Endothelial cell (in vitro differentiated cells): ENCODE data around the gene OR5T3. TPM values are rescaled to one million over a fixed set of nuclear protein-coding genes. Genes with fewer than 3 reads are reported as not detected.

Source experiments
- DNase-seq: peaks from one replicate; pipeline ENCODE4 v3.0.0; 2021; ENCODE audit warnings: low spot score
- H3K27ac Mint-ChIP-seq: one replicate; pipeline ENCODE4 v1.8.0; 2021; ENCODE audit warnings: mixed read lengths, inconsistent platforms; ENCODE audit not compliant: unreplicated experiment
- H3K27me3 Mint-ChIP-seq: one replicate; pipeline ENCODE4 v1.8.0; 2021; ENCODE audit warnings: mild to moderate bottlenecking, moderate library complexity, mixed read lengths, inconsistent platforms; ENCODE audit not compliant: unreplicated experiment
- H3K36me3 Mint-ChIP-seq: one replicate; pipeline ENCODE4 v1.8.0; 2021; ENCODE audit warnings: mild to moderate bottlenecking, low read depth, mixed read lengths, inconsistent platforms; ENCODE audit not compliant: unreplicated experiment
- H3K4me1 Mint-ChIP-seq: one replicate; pipeline ENCODE4 v1.8.0; 2021; ENCODE audit warnings: mild to moderate bottlenecking, mixed read lengths, inconsistent platforms; ENCODE audit not compliant: unreplicated experiment
- H3K4me3 Mint-ChIP-seq: one replicate; pipeline ENCODE4 v1.8.0; 2021; ENCODE audit warnings: mild to moderate bottlenecking, mixed read lengths, inconsistent platforms; ENCODE audit not compliant: unreplicated experiment
- H3K9me3 Mint-ChIP-seq: one replicate; pipeline ENCODE4 v1.8.0; 2021; ENCODE audit warnings: mixed read lengths, inconsistent platforms; ENCODE audit not compliant: unreplicated experiment
- CTCF ChIP-seq: fragments of 200-600 bp; sonication (generic); IDR thresholded peaks from one replicate; pipeline ENCODE4 v1.5.0; 2021; ENCODE audit warnings: antibody characterized with exemption; ENCODE audit not compliant: unreplicated experiment
- total RNA-seq: library from RNA; stranded (reverse); fragmentation: NEBNext Ultra II Directional; extraction: Animal tissue kit (Norgen Biotek cat#: 25700); gene quantifications from one replicate; pipeline ENCODE4 v1.2.1, GENCODE V29; 2021; ENCODE audit not compliant: unreplicated experiment

Gene OR5T3
- total RNA-seq, 1 donor from 2014 or later = not detected

- Mint-ChIP-seq H3K27ac (no peak overlapping the region), H3K4me3 (no peak overlapping the region)
These were observed 19.0 kb downstream of the OR5T3 start for GRCh38 chr11:56271092-56271491.

GRCh38 chr11:56273854-56274253, 21.8 kb downstream of the OR5T3 start, which contains the start of gene OR5T1:
TSS of gene OR5T1 (plus strand) at chr11:56274154. CDS start at chr11:56275639, 1,485 bp downstream.
- Mint-ChIP-seq H3K27ac (no peak within 1 kb of the TSS), H3K36me3 (no peaks in the 10 kb centered on the region), H3K4me1 (no peaks in the 10 kb centered on the region), H3K27me3 (no peaks in the 10 kb centered on the region), H3K4me3 (no peak within 1 kb of the TSS), H3K9me3 (no peaks in the 10 kb centered on the region)
- no peak for DNase-seq
- no peak for TF ChIP-seq CTCF

More at GRCh38 chr11:56271092-56271491, 19.0 kb downstream of the OR5T3 start:
- Mint-ChIP-seq H3K36me3 (no peaks in the 10 kb centered on the region), H3K27me3 (no peaks in the 10 kb centered on the region), H3K4me1 (no peaks in the 10 kb centered on the region), H3K9me3 (no peaks in the 10 kb centered on the region)
- no peak for DNase-seq
- TF ChIP-seq CTCF = no peak

- no peaks in the 10 kb centered on the region for H3K36me3 Mint-ChIP-seq
- H3K9me3 Mint-ChIP-seq = no peaks in the 10 kb centered on the region
- H3K4me1 Mint-ChIP-seq = no peaks in the 10 kb centered on the region
- H3K27me3 Mint-ChIP-seq = no peaks in the 10 kb centered on the region
- no peak for DNase-seq
- TF ChIP-seq CTCF = no peak
- no peak within 1 kb of the TSS for H3K27ac Mint-ChIP-seq
- no peak within 1 kb of the TSS for H3K4me3 Mint-ChIP-seq
These were observed 40.1 kb downstream of the OR5T3 start, which contains the start of gene OR8H1 for GRCh38 chr11:56292154-56292553. TSS of gene OR8H1 (minus strand) at chr11:56292254. CDS start at chr11:56291062, 1,192 bp downstream.

GRCh38 chr11:56296898-56297297, 44.8 kb downstream of the OR5T3 start:
- DNase-seq = no peak
- TF ChIP-seq CTCF = no peak
- H3K4me3 Mint-ChIP-seq = no peak overlapping the region
- H3K36me3 Mint-ChIP-seq = no peaks in the 10 kb centered on the region
- no peaks in the 10 kb centered on the region for H3K27me3 Mint-ChIP-seq
- no peak overlapping the region for H3K27ac Mint-ChIP-seq
- H3K9me3 Mint-ChIP-seq = no peaks in the 10 kb centered on the region
- H3K4me1 Mint-ChIP-seq = no peaks in the 10 kb centered on the region

Other genes starting within 250 kb of the OR5T3 start
- not detected for gene OR5AS1, start 224.6 kb upstream of the OR5T3 start, total RNA-seq
- gene OR8I2, start 158.9 kb upstream of the OR5T3 start, total RNA-seq = not detected
- gene OR8H2, start 148.6 kb upstream of the OR5T3 start, total RNA-seq = not detected
- not detected for gene OR8H3, start 129.9 kb upstream of the OR5T3 start, total RNA-seq
- gene OR8J3, start 112.1 kb upstream of the OR5T3 start, total RNA-seq = not detected
- not detected for gene OR8K5, start 91.9 kb upstream of the OR5T3 start, total RNA-seq
- not detected for gene OR5J2, start 75.6 kb upstream of the OR5T3 start, total RNA-seq
- not detected for gene OR5T2, start 18.0 kb upstream of the OR5T3 start, total RNA-seq
- gene OR5T1, start 21.9 kb downstream of the OR5T3 start, total RNA-seq = not detected
- not detected for gene OR8H1, start 40.0 kb downstream of the OR5T3 start, total RNA-seq
- gene OR8K3, start 62.9 kb downstream of the OR5T3 start, total RNA-seq = not detected
- not detected for gene OR8K1, start 93.8 kb downstream of the OR5T3 start, total RNA-seq
- not detected for gene OR8J1, start 102.0 kb downstream of the OR5T3 start, total RNA-seq
- not detected for gene OR8U1, start 123.4 kb downstream of the OR5T3 start, total RNA-seq
- not detected for gene OR5AL1, start 160.4 kb downstream of the OR5T3 start, total RNA-seq
- gene OR5M3, start 221.1 kb downstream of the OR5T3 start, total RNA-seq = not detected
- not detected for gene OR5M8, start 239.1 kb downstream of the OR5T3 start, total RNA-seq